HG03469 (cell line): Measurements from ENCODE around the gene POMC.
"Not testable (repeated sequence)": the region's sequence is repeated elsewhere in the genome, so short reads cannot be mapped to it uniquely, and the experiment has no call there.

Experiments used
- ATAC-seq: cut with Tn5 transposase; IDR thresholded peaks from one replicate; pipeline ENCODE4 v1.9.1; 2021; ENCODE audit warnings: mild to moderate bottlenecking, moderate library complexity, moderate number of reproducible peaks; ENCODE audit not compliant: unreplicated experiment

The POMC gene

DNA sequence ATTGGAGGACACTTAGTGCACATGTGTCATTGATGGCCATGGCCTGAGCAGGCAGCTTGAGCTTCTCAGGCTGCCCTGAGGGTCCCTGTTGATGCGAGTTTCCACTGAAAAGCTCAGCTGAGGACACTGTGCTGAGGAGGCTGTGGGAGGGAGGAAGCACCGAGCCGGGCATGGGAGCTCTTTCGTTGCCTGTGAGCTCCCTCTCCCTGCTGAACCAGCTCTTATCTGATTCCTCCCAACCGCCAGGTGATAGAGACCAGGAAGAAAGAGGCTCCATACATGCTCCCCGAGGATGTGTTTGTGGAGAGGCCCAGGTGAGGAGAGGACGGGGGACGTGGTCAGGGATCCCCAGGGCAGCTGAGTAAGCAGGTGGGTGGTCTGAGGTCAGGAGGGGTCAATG, 27.3 kb downstream of the POMC start:
- ATAC-seq: no peak

DNA sequence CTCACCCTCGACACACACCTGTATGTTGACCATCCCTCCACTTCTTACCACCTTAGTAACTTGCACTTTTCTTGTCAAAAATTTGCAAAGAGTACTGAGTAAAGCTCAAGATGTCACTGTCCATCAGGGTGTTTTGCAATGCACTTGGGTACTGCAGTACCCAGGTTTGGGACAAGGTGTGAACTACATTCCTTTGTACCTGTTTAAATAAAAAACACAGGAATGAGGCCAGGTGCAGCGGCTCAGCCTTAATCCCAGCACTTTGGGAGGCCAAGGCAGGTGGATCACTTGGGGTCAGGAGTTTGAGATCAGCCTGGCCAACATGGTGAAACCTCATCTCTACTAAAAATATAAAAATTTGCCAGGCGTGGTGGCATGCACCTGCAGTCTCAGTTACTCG, 27.8 kb downstream of the POMC start:
- not testable (repeated sequence) for ATAC-seq

DNA sequence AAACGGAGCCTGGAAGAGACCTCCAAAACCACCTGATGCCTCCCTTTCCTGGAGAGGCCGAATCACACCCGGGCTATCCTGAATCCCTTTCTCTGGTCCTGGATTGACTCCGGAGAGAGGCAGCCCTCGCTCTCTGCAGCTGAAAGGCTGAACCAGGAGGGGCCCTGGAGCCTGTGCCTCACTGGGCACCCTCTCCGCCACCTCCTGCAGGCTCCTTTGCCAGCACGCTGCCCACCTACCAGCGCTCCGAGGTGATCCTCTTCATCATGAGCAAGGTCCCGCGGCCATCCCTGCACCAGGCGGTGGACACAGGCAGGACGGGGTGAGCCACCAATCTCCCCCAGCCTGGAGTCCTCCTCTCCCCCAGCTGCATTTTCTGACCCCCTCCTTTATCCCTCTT, 35.7 kb downstream of the POMC start:
- ATAC-seq: no peak

DNA sequence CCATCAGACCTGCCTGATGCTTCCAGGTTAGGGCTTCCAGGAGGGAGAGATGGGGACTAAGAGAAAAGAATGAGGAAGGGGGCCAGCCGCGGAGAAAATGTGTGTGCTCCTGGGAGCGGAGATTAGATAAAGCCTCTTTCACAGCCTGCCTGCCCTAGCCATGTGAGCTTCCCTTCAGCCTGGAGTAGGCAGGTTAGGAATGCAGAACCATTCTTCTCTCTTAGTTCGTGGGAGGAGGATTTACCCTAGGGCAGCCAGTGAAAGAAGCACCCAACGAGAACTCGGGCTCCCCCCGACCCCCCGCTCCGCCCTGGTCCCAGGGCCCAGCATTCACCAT, 36.1 kb downstream of the POMC start:
- no peak for ATAC-seq

GRCh38 chr2:25131567-25132298, 36.6 kb downstream of the POMC start:
- no peak for ATAC-seq

GRCh38 chr2:25131253-25131566, 37.2 kb downstream of the POMC start:
- no peak for ATAC-seq

DNA sequence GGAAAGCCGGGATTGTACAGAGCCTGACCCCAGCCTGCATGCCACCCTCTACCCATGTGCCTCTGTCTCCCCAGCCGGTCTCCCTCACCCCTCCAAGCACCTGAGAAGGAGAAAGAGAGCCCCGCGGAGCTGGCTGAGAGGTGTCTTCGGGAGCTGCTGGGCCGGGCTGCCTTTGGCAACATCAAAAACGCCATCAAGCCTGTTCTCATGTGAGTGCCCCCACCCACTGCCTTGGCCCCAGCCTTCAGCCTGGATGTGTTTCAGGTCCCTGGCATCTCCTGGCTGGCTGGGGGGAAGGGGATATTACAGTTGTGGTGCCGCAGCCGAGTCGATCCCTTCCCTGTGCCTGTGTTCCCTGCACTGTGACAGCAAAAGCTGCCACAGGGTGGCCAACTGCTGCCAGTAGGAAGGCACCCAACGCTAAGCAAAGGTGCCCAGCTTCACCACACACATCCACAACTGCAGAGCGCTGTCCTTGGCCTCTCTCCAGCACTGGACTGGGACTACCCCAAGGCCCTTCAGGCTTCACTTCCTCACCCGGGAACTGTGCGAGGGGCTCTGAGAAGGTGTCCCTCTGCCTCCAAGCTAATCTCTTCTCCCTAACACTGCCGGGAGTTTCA, 38.4 kb downstream of the POMC start:
- no peak for ATAC-seq

DNA sequence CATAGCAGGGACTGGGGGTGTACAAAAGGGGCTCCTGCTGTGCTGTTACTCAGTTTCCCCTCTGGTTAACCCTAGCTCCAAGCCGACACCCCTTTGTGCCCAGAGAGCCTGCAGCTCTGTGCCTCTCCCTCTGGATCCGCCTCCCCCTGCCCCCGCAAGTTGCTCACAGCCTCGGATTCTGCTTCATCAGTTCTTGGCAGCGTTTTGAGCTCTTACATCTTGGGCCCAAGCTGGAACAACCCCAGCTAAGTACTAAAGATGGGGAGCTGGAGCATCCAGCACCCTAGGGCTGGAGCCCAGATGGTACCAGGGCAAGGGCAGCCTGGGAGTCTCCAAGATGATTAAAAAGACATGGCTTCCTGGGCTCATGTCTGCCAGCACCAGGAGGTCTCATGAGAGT, 40.7 kb downstream of the POMC start:
- no peak for ATAC-seq

DNA sequence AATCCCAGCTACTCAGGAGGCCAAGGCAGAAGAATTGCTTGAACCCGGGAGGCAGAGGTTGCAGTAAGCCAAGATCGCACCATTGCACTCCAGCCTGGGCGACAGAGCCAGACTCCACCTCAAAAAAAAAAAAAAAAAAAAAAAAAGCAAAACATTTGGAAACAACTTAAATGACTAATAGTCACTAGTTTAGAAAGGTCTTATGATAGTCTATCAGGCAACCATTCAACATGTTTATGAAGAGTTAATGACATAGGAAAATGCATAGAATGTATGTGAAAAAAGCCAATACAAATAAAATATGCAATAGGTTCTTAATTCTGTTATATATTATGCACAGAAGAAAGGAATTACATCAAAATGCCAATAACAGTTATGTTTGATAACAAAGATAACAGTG, 41.3 kb downstream of the POMC start:
- ATAC-seq: not testable (repeated sequence)

DNA sequence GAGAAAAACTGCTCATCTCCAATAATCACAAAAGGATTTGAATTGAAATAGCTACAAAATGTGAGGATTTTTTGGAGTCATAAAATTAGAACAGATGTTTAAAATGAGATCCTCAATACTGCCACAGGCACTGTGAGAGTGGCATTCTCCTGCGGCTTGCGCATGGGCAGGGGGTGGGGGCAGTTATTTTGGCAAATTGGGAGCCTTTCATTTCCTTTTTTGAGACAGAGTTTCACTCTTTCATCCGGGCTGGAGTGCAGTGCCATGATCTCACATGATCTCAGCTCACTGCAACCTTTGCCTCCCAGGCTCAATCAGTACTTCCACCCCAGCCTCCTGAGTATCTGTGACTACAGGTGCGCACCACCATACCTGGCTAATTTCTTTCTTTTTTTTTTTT, 42.4 kb downstream of the POMC start:
- ATAC-seq: no peak

DNA sequence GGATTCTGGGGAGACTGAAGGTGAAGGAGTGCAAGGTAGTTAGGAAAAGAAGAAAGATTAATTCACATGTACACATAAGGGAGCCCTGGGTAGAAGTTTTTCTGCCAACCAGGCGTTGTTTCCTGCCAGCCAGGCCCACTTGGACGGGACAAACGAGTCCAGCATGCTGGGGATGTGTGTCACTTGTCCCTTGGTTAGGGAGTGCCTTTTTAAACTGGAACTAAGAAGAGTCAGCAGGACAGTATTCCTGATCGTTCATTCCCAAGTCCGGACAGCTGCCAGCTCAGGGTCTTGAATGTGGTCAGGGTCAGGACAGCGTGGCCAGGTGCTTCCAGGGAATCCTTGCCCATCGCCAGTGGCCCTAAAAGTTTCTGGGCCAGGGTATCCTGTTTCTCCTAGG, 43.2 kb downstream of the POMC start:
- ATAC-seq: no peak

- ATAC-seq: no peak
These were observed 44.7 kb downstream of the POMC start for GRCh38 chr2:25123682-25124081.

DNA sequence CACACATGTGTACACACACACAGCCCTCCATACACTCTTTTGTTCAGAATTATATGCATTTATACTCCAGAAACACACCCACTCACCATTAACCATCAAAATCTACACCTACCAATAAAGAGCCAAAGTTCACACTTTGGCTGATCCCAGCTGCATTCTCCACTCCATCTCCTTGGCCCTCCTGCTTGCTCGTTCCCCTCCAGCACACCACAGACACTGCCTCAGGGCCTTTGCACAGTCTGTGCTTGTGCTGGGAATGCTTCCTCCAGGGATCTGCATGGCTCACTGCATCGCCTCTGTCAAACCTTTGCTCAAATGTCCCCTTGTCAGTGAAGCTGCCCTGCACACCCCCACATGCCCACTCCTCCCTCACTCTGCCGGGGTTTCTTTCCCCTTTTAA, 46.0 kb downstream of the POMC start:
- no peak for ATAC-seq

DNA sequence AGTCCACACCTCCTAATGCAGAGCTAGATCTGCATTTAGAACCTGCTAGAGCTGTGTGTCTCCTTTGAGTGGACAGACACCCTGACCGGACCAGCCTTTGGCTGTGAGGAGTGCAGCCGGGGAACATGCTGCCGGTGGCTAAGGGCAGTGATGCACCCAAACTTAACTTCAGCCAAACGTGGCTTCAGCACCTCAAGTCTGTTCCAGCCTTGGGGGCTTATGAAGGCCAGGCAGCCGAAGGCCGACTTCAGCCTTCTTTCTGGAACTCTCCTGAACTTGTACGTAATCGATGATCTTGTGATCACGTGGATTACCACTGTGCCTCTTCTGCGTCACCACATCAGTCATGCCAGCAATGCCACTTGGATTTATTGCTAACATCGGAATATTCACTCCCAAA, 49.1 kb downstream of the POMC start:
- ATAC-seq: no peak

DNA sequence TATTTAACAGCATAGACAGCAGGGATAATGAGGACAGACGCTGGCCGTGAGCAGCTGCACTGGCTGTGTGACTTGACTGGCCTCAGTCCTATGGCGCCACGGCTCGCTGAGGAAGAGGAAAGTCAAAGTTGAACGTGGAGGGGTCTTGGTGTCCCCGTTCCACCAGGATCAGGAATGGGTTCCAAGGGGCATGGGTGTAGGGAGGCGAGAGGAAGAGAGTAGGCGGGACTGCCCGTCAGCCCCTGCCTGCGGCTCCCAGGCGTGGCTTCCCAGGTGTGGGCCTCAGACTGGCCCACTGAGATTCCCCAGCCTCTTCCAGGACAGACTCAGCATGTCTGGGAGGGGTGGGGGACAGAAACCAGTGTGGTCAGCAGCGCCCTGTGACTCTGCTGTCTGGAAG, 51.4 kb downstream of the POMC start:
- no peak for ATAC-seq

GRCh38 chr2:25115902-25116301, 52.5 kb downstream of the POMC start:
- no peak for ATAC-seq

DNA sequence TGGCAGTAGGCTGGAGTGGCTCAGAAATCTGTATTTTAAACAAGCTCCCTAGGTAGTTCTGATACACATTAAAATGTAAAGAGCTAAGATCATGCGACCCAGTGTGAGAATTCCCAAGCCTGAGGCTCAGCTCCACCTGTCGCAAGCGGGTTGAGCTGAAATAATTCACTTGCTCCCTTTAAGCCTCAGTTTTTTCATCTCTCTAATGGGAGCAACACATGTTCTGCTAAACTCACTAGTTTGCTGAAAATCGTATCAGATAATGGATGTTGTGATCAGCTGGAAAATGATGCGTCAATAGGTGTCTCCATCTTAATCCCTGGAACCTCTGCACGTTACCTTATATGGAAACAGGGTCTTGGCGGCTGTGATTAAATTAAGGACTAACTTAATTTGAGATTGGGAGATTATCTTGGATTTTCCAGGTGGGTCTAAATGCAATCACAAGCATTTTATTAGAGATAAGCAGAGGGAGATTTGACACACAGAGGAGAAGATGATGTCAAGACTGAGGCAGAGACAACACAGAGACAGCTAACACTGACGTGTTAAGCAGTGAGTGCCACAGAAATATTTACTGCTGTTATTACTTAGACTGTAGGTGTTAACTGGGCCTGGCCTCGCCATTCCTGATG, 53.0 kb downstream of the POMC start:
- no peak for ATAC-seq

DNA sequence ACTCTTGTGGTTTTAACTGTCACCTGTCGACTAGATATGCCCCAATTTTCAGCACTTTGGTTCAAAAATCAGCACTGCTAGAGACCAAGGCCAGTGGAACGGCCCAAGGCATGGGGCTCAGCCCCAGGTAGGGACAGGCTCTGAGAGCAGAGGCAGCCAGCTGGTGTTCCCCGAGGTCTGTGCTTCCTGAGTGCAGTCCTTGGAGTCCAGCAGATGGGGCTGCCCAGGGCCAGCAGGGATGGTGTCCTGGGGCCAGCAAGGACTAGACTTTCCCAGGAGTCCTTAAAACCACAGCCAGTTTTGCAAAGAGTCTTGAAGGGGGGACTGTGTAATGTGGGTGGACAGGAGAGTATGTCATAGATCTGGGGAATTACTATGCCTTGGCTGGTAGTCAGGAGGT, 56.3 kb downstream of the POMC start:
- ATAC-seq: no peak
